ENCODE measurements around the gene GPR78.
"Not testable (repeated sequence)": the region's sequence is repeated elsewhere in the genome, so short reads cannot be mapped to it uniquely, and the experiment has no call there.

Gene GPR78

GRCh38 chr4:8564595-8564994 lies 15.6 kb upstream of the GPR78 start:
- DNase-seq (ENCODE audit: low read depth in 2 of 2), result no peak

GRCh38 chr4:8568068-8568668 lies 12.0 kb upstream of the GPR78 start:
- no peak for DNase-seq (ENCODE audit: low read depth in 2 of 2)

- no peak for DNase-seq (ENCODE audit: low read depth in 2 of 2)
Measured at GRCh38 chr4:8570201-8570600, 10.0 kb upstream of the GPR78 start.

- no peak for DNase-seq (ENCODE audit: low read depth in 2 of 2)
Measured at GRCh38 chr4:8571702-8572685, 8.2 kb upstream of the GPR78 start.

GRCh38 chr4:8573266-8573665 lies 6.9 kb upstream of the GPR78 start:
- no peak for DNase-seq (ENCODE audit: low read depth in 2 of 2)

- DNase-seq (ENCODE audit: low read depth in 2 of 2), result no peak
Measured at GRCh38 chr4:8574796-8575370, 5.3 kb upstream of the GPR78 start.

- DNase-seq (ENCODE audit: low read depth in 2 of 2), result no peak
Measured at GRCh38 chr4:8575457-8575856, 4.7 kb upstream of the GPR78 start.

- DNase-seq (ENCODE audit: low read depth in 2 of 2), result not testable (repeated sequence)
Measured at GRCh38 chr4:8576591-8576990, 3.6 kb upstream of the GPR78 start.

GRCh38 chr4:8577046-8577445 lies 3.1 kb upstream of the GPR78 start:
- no peak for DNase-seq (ENCODE audit: low read depth in 2 of 2)

- DNase-seq (ENCODE audit: low read depth in 2 of 2), result no peak
Measured at GRCh38 chr4:8577972-8578371, 2.2 kb upstream of the GPR78 start.

- no peak for DNase-seq (ENCODE audit: low read depth in 2 of 2)
Measured at GRCh38 chr4:8578717-8579116, 1.5 kb upstream of the GPR78 start.

- no peak for DNase-seq (ENCODE audit: low read depth in 2 of 2)
Measured at GRCh38 chr4:8579526-8580320, 469 bp upstream of the GPR78 start.

GRCh38 chr4:8581094-8581861 lies 1.1 kb downstream of the GPR78 start:
- DNase-seq (ENCODE audit: low read depth in 2 of 2), result no peak

- DNase-seq (ENCODE audit: low read depth in 2 of 2), result no peak
Measured at GRCh38 chr4:8582016-8582415, 1.8 kb downstream of the GPR78 start.

GRCh38 chr4:8582436-8582835 lies 2.2 kb downstream of the GPR78 start:
- DNase-seq (ENCODE audit: low read depth in 2 of 2), result no peak

- no peak for DNase-seq (ENCODE audit: low read depth in 2 of 2)
Measured at GRCh38 chr4:8582941-8583654, 2.9 kb downstream of the GPR78 start.

- no peak for DNase-seq (ENCODE audit: low read depth in 2 of 2)
Measured at GRCh38 chr4:8583655-8584025, 3.4 kb downstream of the GPR78 start.

GRCh38 chr4:8585186-8585585 lies 5.0 kb downstream of the GPR78 start:
- no peak for DNase-seq (ENCODE audit: low read depth in 2 of 2)

- DNase-seq (ENCODE audit: low read depth in 2 of 2), result no peak
Measured at GRCh38 chr4:8585721-8586212, 5.6 kb downstream of the GPR78 start.

GRCh38 chr4:8586246-8586645 lies 6.1 kb downstream of the GPR78 start:
- DNase-seq (ENCODE audit: low read depth in 2 of 2), result no peak

All from stimulated activated CD4-positive, alpha-beta T cell treated with anti-CD3 and anti-CD28 coated beads, Interleukin-1b, Interleukin-23, amount 100 ng/mL, for 4 hours (primary cell).